GM18511 (cell line): ENCODE data around the gene BUD23.
"Not testable (repeated sequence)": the region's sequence is repeated elsewhere in the genome, so short reads cannot be mapped to it uniquely, and the experiment has no call there.

Experiments used
- ATAC-seq: cut with Tn5 transposase; IDR thresholded peaks from one replicate; pipeline ENCODE4 v1.9.1; 2021; ENCODE audit warnings: mild to moderate bottlenecking, moderate library complexity; ENCODE audit not compliant: unreplicated experiment

Gene BUD23

GRCh38 chr7:73700581-73701134 is 17.3 kb downstream of the BUD23 start:
- no peak for ATAC-seq

DNA sequence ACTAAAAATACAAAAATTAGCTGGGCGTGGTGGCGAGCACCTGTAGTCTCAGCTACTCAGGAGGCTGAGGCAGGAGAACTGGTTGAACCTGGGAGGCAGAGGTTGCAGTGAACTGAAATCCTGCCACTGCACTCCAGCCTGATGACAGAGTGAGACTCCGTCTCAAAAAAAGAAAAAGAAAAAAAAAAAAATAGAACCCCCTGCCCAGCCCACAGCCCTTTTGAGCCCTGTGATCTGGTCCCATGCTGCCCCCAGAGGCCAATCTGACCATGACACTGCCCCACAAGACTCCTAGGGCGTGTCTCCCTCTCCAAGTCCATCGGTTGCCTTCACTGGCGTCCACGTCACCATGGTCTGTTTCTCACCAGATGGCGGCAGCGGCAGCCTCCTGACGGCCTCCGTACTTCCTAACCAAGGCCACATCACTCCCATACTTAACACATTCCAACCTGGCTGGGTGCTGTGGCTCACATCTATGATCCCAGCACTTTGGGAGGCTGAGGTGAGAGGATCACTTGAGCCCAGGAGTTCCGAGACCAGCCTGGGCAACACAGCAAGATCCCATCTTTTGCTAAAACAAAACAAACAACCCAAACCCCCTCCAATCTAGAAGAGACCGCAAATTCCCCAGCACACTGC is 18.1 kb downstream of the BUD23 start:
- ATAC-seq = no peak

GRCh38 chr7:73702226-73702625 is 18.8 kb downstream of the BUD23 start:
- ATAC-seq = no peak

DNA sequence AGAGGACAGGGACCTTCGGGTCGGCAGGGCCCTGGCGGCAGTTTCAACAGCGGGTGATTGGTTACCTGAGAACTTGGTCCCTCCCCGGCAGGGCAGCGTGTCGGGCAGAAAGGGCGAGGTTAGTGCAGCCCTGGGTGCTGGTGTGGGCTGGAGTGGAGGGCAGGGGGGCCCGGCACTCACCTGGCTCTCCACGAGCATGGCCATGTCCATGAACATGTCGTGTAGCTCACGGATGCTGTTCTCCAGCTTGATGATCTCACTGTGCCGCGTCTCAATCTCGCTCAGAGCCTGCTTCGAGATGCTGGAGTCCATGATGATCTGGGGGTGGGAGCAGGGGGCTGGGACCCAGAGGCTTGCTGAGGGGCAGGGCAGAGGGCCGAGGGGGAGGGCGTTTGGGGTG is 19.3 kb downstream of the BUD23 start:
- no peak for ATAC-seq

GRCh38 chr7:73703225-73703624 is 19.8 kb downstream of the BUD23 start:
- no peak for ATAC-seq

GRCh38 chr7:73703757-73704639 is 20.6 kb downstream of the BUD23 start:
- no peak for ATAC-seq

GRCh38 chr7:73704640-73705550 is 21.5 kb downstream of the BUD23 start:
- ATAC-seq = no peak

GRCh38 chr7:73705551-73705920 is 22.1 kb downstream of the BUD23 start:
- no peak for ATAC-seq

DNA sequence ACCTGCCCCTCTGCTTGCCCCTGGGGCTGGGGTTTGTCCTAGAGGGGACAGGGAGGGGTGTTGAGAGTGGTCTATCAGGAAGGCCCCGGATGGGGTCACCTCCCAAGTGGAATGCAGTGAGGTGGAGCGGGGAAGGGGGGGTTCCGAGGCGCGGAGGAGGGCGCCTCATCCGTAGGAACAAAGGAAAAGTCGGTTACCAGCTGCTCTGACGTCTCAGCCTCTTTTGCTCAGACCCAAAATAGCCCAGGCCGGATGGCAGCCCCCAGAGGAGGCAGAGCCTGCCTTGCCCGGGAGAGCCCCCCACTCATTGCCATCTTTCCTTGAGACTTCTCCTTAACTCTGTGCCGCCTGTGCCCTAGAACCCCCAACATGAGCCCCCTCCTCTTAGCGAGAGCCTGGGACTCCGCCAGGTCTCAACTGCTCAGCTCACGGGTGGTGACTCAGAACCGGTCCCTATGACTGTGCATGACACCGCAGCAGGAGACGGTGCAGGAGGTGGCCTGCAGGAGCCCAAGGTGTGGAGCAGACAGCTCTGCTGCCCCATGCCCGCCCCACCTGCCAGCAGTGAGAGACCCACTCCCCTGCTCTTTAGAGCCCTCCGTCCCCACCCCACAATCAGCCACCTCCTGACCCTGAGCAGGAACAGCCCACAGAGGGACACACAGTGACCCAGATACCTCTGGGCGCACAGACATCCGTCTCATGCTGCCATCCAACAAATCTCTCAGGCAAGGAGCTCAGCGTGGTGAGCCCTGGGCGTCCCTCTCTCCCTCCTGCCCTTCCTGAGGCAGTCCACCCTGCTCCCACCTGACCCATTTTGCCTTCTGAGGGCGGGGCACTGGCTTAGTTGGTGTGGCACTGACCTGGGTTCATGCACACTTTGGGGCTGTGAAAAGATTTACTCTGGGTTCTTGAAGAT is 23.0 kb downstream of the BUD23 start:
- no peak for ATAC-seq

GRCh38 chr7:73707045-73707631 is 23.7 kb downstream of the BUD23 start:
- no peak for ATAC-seq

DNA sequence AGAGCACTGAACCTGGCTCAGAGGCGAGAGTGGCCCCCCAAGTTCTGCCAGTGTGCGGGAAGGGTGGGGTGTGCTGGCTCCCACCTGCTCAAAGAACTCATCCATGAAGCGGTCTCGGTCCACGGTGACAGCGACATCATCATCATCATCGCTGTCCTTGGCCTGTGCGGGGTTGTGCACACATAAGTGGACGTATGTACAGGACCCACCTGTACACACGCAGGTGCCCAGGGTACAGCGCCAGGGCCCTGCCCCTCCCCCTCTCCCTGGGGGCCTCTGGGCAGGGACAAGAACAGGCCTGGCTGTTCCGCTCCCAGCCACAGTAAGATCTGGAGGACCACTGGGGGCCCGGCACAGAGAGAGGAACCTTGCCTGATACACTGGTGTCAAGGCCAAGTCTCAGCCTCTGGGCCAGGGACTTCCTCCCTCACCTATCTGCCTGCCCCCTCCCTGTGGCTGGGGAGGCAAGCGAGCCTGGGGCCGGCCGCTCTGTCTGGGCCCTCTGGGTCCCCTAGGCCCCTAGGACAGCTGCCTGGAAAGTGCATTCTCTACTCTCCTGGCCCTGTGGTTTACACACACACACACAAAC is 25.7 kb downstream of the BUD23 start:
- no peak for ATAC-seq

GRCh38 chr7:73712773-73713172 is 29.4 kb downstream of the BUD23 start:
- ATAC-seq = no peak

DNA sequence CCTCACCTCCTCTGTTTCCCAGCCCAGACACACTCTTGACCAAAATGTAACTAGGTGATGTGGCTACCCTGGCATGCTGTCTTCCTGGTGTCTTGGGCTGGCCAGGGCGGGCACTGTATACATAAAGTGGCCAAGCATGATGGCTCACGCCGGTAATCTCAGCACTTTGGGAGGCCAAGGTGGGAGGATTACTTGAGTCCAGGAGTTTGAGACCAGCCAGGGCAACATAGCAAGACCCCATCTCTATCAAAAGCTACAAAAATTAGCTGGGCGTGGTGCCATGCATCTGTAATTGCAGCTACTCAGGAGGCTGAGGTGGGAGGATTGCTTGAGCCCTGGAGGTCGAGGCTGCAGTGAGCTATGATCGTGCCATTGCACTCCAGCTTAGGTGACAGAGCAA is 29.9 kb downstream of the BUD23 start:
- ATAC-seq = not testable (repeated sequence)

GRCh38 chr7:73715648-73716317 is 32.4 kb downstream of the BUD23 start:
- ATAC-seq = peak; percentile 32

- ATAC-seq = no peak
Observed at GRCh38 chr7:73716318-73716890, 33.0 kb downstream of the BUD23 start.

DNA sequence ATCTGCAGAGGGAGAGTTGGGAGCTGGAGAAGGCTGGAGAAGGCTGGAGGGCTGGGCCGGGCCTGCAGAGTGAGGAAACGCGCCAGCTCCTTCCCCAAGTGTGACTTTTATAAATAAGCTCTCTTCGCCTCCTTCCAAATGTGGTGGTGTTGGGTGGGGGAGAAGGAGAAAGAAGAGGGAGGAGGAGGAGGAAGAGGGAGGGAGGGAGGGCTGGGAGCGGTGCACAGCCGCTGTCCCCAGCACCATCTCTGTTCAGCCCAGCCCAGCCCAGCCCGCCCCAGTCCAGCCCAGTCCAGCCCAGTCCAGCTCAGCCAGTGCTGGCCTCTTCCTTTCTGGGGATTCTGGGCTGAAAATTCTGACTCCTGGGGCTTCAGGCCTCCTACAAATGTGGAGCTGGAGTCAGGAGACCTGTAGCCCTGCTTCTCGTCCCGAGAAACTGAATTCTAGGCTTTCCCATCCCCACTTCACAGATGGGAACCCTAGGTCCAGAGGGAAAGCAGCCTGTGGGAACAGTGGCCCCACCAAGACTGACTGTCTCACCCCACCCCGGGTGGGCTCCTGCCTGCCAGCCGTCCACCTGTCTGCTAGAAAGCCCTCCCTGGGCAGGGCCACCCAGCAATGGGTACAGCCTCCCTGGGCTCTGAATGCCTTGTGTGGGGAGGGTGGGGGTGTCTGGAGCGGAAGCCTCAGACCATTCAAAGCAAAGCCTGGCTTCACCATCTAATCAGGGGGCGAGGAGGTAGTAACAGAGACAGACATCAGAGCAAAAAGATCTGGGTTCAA is 33.8 kb downstream of the BUD23 start:
- no peak for ATAC-seq

DNA sequence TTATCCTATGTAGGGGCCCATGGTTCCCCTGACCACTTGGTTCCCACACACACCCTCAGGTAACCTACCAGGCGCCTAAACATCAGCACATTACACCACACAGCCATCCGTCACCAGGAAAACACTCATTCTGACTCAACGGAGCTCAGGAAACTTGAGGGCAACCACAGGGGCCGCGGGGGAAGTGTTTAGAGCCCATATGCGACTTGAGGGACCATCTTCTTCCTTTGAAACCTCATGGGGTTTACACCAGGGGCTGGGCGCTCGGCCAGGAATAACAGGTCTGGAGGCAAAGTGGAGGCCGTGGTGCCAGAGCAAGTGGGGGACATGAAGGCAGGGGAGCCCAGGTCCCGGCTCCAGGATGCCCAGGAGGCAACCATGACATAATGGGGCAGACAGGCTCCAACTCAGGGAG is 34.6 kb downstream of the BUD23 start:
- ATAC-seq = peak; percentile 43
